HepG2 (cell line): ENCODE measurements around the gene CAND1. TPM values are rescaled to one million over a fixed set of nuclear protein-coding genes. Genes with fewer than 3 reads are reported as not detected.

Source experiments
- ATAC-seq: fragments of 200-7000 bp; cut with Tn5 transposase; 3 replicates; pipeline ENCODE4 v1.9.1; 2020; ENCODE audit warnings: mild to moderate bottlenecking, moderate library complexity
- BruUV-seq: library from RNA; stranded (reverse); fragments of 400-500 nt; replicated peaks from 2 replicates; lab custom pipeline; 2021; lab: Mats Ljungman, UMichigan
- CTCF ChIA-PET: fragments of 300-600 bp; formaldehyde crosslinking; extraction: SDS; loops from one replicate; lab custom pipeline; 2021; ENCODE audit warnings: low total read pairs, inconsistent platforms, low intra/inter-chr PET ratio; lab: Yijun Ruan, JAX
- POLR2A ChIA-PET: fragments of 350-600 bp; sonication (Branson Sonifier 250); formaldehyde crosslinking; loops from one replicate; lab custom pipeline; 2020; ENCODE audit warnings: antibody characterized with exemption, inconsistent platforms; lab: Yijun Ruan, JAX
- DNase-seq: peaks from one replicate; pipeline ENCODE4 v3.0.0-alpha.2; 2015; ENCODE audit warnings: low spot score
- FAIRE-seq: peaks from 3 replicates; lab custom pipeline; 2011; peaks lifted over from hg19 to GRCh38; lab: Jason Lieb, UNC
- H2AFZ ChIP-seq: one replicate; pipeline ENCODE4 v1.6.1; 2011; ENCODE audit warnings: low read length, inconsistent platforms
- H3K27ac ChIP-seq: fragments of 300-600 bp; 3 replicates; pipeline ENCODE4 v1.8.0; 2011; ENCODE audit warnings: mixed run types, mild to moderate bottlenecking, mixed read lengths, low read length, inconsistent platforms; ENCODE audit not compliant: insufficient read depth; ENCODE audit errors: extremely low read length
- H3K27me3 ChIP-seq, 2 experiments: fragments of 200-600 bp in 1 of 2; 2 replicates in 1 of 2; 3 replicates in 1 of 2; pipeline versions ENCODE4 v1.6.0 to v1.8.0; 2011; ENCODE audit warnings: low read length in 2 of 2, mild to moderate bottlenecking in 2 of 2, moderate library complexity in 2 of 2, inconsistent platforms in 1 of 2; ENCODE audit not compliant: insufficient read depth in 2 of 2, control insufficient read depth in 1 of 2
- H3K36me3 ChIP-seq, 2 experiments: fragments of 200-600 bp in 1 of 2; replicated peaks in 1 of 2; 2 replicates in 1 of 2; 3 replicates in 1 of 2; pipeline versions ENCODE4 v1.5.1 to v1.8.0; 2011; ENCODE audit warnings: low read length in 2 of 2, inconsistent platforms in 1 of 2; ENCODE audit not compliant: insufficient read depth in 2 of 2, control insufficient read depth in 1 of 2
- H3K4me1 ChIP-seq: 2 replicates; pipeline ENCODE4 v1.5.1; 2012; ENCODE audit warnings: low read length, inconsistent platforms; ENCODE audit not compliant: insufficient read depth
- H3K4me2 ChIP-seq: 2 replicates; pipeline ENCODE4 v1.6.0; 2011; ENCODE audit warnings: low read depth, low read length, inconsistent platforms
- H3K4me3 ChIP-seq, 3 experiments: fragments of 200-600 bp in 1 of 3; sonication (generic), shearing (Covaris generic) in 1 of 3; replicated peaks in 1 of 3; 2 replicates each; pipeline ENCODE4 v1.5.1; 2011 to 2016; ENCODE audit warnings: low read length in 3 of 3, inconsistent platforms in 2 of 3, low read depth in 2 of 3, mild to moderate bottlenecking in 2 of 3, control low read depth in 1 of 3, mixed read lengths in 1 of 3; ENCODE audit not compliant: insufficient read depth in 1 of 3
- H3K79me2 ChIP-seq: one replicate; pipeline ENCODE4 v1.6.1; 2011; ENCODE audit warnings: low read length, inconsistent platforms; ENCODE audit not compliant: insufficient read depth
- H3K9ac ChIP-seq: 2 replicates; pipeline ENCODE4 v1.6.0; 2011; ENCODE audit warnings: mild to moderate bottlenecking, low read depth, low read length, inconsistent platforms; ENCODE audit not compliant: insufficient read depth
- H3K9me3 ChIP-seq: 2 replicates; pipeline ENCODE4 v1.5.1; 2012; ENCODE audit warnings: mild to moderate bottlenecking, low read length
- H4K20me1 ChIP-seq: 2 replicates; pipeline ENCODE4 v1.6.0; 2011; ENCODE audit warnings: inconsistent platforms, mild to moderate bottlenecking, low read length, moderate library complexity; ENCODE audit not compliant: insufficient read depth
- PHB2 ChIP-seq: fragments of 450-650 bp; IDR thresholded peaks from 2 replicates; pipeline ENCODE4 v1.6.1; 2018; ENCODE audit not compliant: partially characterized antibody
- SIN3B ChIP-seq: fragments of 150-350 bp; IDR thresholded peaks from 2 replicates; pipeline ENCODE4 v1.6.1; 2014; ENCODE audit warnings: low read length
- SOX13 ChIP-seq, 3 experiments: fragments of 450-650 bp in 1 of 3; sonication (generic) in 1 of 3; formaldehyde crosslinking in 1 of 3; IDR thresholded peaks in 2 of 3; conservative IDR thresholded peaks in 1 of 3; 2 replicates each; pipeline versions ENCODE4 v1.5.0 to v1.6.1; 2016 to 2020; ENCODE audit warnings: antibody characterized with exemption in 1 of 3, mild to moderate bottlenecking in 1 of 3, missing compliant biosample characterization in 1 of 3, missing genetic modification reagents in 1 of 3, moderate library complexity in 1 of 3
- WGBS: methylation state at CpG from one replicate; pipeline ENCODE4 v1.1.6; 2017; ENCODE audit warnings: low lambda C conversion rate; 5-methylcytosine and 5-hydroxymethylcytosine counted together
- in situ Hi-C: cut with HindIII; loops from 2 replicates; pipeline ENCODE4 v1.10.0; 2017; ENCODE audit warnings: low pct_unique_long_range_greater_than_20kb; ENCODE audit not compliant: extremely low pct_ligation_motif_present
- intact Hi-C: fragments of 100-400 bp; cut with micrococcal nuclease; formaldehyde crosslinking; loops from one replicate; pipeline ENCODE4 v1.10.0; 2022; ENCODE audit not compliant: unreplicated experiment
- polyA plus RNA-seq, 8 experiments: library from polyadenylated mRNA; depleted of rRNA in 3 of 8; stranded (reverse) in 7 of 8; unstranded in 1 of 8; fragments of >200 nt; fragmentation: Illumina TruSeq in 4 of 8; extraction: Trizol in 4 of 8; gene quantifications; 2 replicates each; pipeline versions ENCODE4 v1.2.1 to v1.2.3, GENCODE V29; 2011 to 2016; ENCODE audit warnings: low read depth in 4 of 8, missing spikeins in 1 of 8, mixed read lengths in 1 of 8; ENCODE audit not compliant: insufficient read depth in 1 of 8
- total RNA-seq, 5 experiments: library from RNA; depleted of rRNA; stranded (reverse); fragments of >200 nt; fragmentation: Illumina TruSeq; extraction: Trizol; gene quantifications; 2 replicates each; pipeline ENCODE4 v1.2.3, GENCODE V29; 2016; ENCODE audit warnings: low read depth in 1 of 5
- TF ChIP-seq, protein P1 (sequence below): sonication (generic); formaldehyde crosslinking; IDR thresholded peaks from 2 replicates; pipeline ENCODE4 v1.4.0; 2020; ENCODE audit warnings: mild to moderate bottlenecking, missing genetic modification reagents, borderline replicate concordance

Gene CAND1
- total and polyA plus RNA-seq, 2 of the 13 experiments (the other 11 are each of a cell fraction or from before 2014, with no cell fraction given): 56.2 to 138 TPM

DNA sequence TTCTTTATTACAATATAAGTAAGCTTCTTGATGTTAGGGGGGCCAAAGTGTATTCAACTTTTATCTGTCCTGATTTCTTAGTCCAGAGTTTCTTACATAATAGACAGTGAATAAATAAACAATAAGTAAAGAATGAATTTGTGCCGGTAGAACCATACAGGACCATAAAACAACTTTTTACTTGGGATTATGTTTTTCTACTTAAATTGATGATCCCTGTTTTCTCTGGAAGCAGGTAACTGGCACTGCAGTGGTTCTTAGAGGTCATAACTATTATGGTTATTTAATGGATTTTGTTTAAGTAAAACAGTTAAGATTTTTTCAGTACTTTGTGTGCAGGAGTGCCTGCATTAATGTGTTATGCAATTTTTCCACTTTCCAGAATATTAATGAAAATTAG lies 10.5 kb downstream of the CAND1 start:
- H4K20me1 ChIP-seq: peaks cover 35% of the 10 kb centered on the region
- H3K27me3 ChIP-seq: no peaks in the 10 kb centered on the region
- no peaks in the 10 kb centered on the region for H3K9me3 ChIP-seq
- peaks cover 83% of the 10 kb centered on the region for H3K79me2 ChIP-seq
- TF ChIP-seq PHB2: no peak
- TF ChIP-seq, protein P1, sequence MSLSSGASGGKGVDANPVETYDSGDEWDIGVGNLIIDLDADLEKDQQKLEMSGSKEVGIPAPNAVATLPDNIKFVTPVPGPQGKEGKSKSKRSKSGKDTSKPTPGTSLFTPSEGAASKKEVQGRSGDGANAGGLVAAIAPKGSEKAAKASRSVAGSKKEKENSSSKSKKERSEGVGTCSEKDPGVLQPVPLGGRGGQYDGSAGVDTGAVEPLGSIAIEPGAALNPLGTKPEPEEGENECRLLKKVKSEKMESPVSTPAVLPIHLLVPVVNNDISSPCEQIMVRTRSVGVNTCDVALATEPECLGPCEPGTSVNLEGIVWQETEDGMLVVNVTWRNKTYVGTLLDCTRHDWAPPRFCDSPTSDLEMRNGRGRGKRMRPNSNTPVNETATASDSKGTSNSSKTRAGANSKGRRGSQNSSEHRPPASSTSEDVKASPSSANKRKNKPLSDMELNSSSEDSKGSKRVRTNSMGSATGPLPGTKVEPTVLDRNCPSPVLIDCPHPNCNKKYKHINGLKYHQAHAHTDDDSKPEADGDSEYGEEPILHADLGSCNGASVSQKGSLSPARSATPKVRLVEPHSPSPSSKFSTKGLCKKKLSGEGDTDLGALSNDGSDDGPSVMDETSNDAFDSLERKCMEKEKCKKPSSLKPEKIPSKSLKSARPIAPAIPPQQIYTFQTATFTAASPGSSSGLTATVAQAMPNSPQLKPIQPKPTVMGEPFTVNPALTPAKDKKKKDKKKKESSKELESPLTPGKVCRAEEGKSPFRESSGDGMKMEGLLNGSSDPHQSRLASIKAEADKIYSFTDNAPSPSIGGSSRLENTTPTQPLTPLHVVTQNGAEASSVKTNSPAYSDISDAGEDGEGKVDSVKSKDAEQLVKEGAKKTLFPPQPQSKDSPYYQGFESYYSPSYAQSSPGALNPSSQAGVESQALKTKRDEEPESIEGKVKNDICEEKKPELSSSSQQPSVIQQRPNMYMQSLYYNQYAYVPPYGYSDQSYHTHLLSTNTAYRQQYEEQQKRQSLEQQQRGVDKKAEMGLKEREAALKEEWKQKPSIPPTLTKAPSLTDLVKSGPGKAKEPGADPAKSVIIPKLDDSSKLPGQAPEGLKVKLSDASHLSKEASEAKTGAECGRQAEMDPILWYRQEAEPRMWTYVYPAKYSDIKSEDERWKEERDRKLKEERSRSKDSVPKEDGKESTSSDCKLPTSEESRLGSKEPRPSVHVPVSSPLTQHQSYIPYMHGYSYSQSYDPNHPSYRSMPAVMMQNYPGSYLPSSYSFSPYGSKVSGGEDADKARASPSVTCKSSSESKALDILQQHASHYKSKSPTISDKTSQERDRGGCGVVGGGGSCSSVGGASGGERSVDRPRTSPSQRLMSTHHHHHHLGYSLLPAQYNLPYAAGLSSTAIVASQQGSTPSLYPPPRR: no peak
- no peak for TF ChIP-seq SIN3B
- no peak for TF ChIP-seq SOX13 (IDR thresholded peaks at IDR 0.05)
- no peak for TF ChIP-seq SOX13 (CRISPR knock-in tag; conservative IDR thresholded peaks at IDR 0.05 in 1 of 2, IDR thresholded peaks at IDR 0.05 in 1 of 2)
- intact Hi-C loops: no loop called here
- ATAC-seq (no peak), FAIRE-seq (no peak), DNase-seq (no peak)
- no peak overlapping the region for H3K4me3 ChIP-seq
- H3K9ac ChIP-seq: no peak overlapping the region
- in situ Hi-C loops: no loop called here
- CTCF ChIA-PET: no interaction called here
- peaks cover 17% of the 10 kb centered on the region for H3K4me1 ChIP-seq
- POLR2A ChIA-PET: no interaction called here
- H3K4me2 ChIP-seq: no peak overlapping the region
- no peak overlapping the region for H2AFZ ChIP-seq
- no TSS peak for BruUV-seq
- H3K36me3 ChIP-seq: peaks cover 2 to 20% of the 10 kb centered on the region in 2 experiments; a peak in 3 of 5 replicates
- H3K27ac ChIP-seq: no peak overlapping the region
- WGBS: 94% methylated on average over 1 of the region's 1 CpG
